A673 (cell line): ENCODE data around the gene RAB11FIP4.

Experiments
- CTCF ChIP-seq: fragments of 300-800, 200-600 bp; sonication (generic); conservative IDR thresholded peaks from 2 replicates; pipeline ENCODE4 v1.5.1; 2017; ENCODE audit warnings: low read depth, mild to moderate bottlenecking, antibody characterized with exemption, low read length, moderate library complexity, mixed read lengths
- EZH2 ChIP-seq: fragments of 200-600 bp; sonication (generic); IDR thresholded peaks from 2 replicates; pipeline ENCODE4 v1.6.1; 2017; ENCODE audit warnings: borderline replicate concordance, low read depth, mild to moderate bottlenecking, mixed read lengths, antibody characterized with exemption, low read length; ENCODE audit not compliant: poor library complexity, severe bottlenecking

- TF ChIP-seq CTCF (no peak), EZH2 (no peak)
Observed at GRCh38 chr17:31413874-31414549, 22.5 kb downstream of the RAB11FIP4 start.
